HG03097 (cell line): Measurements from ENCODE around the gene JAML.

Source experiments
- ATAC-seq: cut with Tn5 transposase; IDR thresholded peaks from one replicate; pipeline ENCODE4 v1.9.1; 2021; ENCODE audit not compliant: unreplicated experiment, low FRiP score

The JAML gene

DNA sequence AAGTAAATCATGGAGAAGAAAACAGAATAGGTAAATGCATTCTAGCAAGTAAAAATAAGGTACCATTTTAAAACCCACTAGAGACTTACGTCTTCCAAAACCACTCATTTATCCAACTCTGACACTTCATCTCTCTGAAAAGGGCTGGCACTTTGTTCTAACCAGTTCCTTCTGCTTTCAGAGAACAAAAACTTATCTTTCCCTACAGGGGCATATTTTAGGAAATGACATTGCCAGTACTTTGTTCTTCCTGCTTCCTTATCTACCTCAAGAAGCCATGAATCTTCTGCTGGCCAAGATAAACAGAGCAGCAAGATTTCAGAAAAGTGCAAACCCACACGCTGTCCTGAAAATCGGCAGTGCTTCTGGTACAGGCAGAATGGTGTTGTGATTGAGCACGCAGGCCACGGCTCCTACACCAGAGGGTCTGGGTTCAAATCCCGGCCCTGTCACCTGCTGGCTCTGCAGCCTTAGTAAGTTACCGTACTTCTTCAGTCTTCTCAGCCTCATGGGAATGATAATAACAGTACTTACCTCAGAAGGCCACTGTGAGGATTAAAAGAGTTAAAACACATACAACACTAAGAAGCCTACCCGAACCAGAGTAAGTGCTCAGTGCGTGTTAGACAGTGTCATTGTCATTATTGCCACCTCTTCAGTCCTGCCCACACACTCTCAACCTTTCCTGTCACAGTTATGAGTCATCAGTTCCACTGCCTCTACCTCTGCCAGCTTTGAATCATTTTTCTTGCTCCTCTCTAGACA lies 16.4 kb upstream of the JAML start:
- ATAC-seq: peak; percentile 66

DNA sequence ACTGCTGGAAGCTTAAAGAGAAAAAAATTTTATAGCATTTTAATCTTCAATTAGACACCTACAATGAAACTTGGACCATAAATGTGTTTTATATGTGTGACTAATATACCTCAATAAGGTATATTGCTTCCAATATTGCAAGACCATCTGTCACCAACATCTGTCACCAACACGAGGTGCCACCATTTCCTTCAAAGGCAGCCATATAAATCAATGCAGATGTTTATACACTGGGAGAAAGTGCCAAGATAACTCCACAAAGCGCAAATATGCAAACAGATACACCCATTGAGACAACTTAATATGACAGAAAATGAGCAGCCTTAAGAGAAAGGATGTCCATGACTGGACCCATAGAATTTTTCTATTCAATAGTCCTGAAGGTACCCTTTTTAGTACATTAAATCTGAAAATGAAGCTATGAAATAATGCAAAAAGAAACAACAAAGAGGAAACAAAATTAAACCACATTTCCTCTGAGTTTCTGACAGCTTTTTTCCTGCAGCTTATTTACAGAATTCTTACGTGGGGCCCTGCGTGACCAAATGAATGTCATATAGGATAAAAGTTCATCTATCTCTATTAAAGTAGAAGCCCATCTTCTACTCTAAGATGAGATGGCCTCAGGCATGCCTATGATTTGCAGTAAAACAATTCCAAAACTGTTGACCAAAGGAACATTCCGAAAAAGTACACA lies 14.8 kb upstream of the JAML start:
- ATAC-seq: no peak

DNA sequence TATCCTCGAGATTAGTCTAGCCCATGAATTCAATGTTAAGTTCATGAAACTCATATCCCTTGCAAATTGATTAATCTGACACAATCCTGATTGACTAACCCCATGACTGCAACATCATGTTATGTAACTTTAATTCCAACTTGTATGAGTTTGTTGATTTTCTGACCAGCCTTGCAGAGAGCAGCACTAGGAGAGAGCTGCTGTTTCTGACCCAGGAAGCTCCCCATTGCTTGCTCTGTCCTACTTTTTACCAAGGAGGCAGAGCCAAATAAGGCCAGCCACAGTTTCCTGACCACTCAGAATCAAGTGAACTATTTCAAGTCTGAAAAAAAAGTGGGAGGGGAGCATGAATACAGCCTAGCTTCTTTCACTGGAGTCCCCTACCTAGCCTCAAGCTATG lies 14.1 kb upstream of the JAML start:
- no peak for ATAC-seq

- no peak for ATAC-seq
Measured at GRCh38 chr11:118238421-118238820, 13.6 kb upstream of the JAML start.

DNA sequence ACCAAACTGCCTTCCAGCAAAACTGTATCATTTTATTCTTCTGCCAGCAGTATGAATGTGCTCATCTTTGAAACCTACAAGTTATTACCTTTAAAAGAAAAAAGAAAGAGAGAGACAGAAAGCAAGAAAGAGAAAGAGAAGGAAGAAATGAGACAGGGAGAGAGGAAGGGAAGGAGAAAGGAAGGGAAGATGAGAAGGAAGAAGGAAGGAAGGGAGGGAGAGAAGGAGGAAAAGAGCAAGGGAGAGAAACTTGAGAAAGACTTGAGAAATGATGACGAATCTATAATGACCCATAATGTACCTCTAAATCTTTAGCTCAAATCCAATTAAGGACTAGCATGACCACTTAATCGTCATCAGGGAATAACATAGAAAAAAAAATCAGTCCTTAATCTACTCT lies 11.4 kb upstream of the JAML start:
- no peak for ATAC-seq

- ATAC-seq: no peak
Measured at GRCh38 chr11:118234833-118235232, 10.0 kb upstream of the JAML start.

- no peak for ATAC-seq
Measured at GRCh38 chr11:118233850-118234249, 9.0 kb upstream of the JAML start.

DNA sequence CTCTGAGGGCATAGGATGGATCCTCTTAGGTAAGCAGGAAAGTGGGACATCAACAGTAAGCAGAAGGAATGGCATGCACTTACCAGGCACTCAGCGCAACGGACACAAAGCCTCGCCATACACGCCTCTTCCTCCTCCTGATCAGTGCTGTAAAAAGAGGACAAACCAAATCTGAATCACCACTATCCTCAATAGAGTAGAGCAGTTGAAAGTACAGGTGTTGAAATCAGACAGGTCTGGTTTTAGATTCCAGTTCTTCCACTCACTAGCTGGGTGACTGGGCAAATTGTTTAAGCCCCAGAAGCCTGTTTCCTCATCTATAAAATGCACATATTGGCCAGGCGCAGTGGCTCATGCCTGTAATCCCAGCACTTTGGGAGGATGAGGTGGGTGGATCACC lies 8.6 kb upstream of the JAML start:
- no peak for ATAC-seq

DNA sequence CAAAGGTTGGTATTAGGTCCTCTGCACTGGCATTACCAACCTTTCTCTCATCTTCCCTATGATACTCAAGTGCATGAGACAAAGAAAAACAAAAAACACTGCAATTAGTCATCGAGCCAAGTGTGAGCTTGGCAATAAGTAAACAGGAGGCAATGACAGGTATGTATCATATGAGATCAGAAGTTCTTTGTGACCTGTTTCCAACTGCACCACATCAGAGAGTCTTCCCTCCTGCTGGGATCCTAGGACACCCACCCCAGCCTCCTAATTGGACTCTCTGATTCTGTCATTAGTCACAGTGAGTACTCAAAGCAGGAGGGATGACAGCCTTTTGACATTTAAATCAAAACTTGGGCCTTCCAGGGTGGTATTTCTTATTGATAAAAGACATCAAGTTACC lies 7.8 kb upstream of the JAML start:
- ATAC-seq: no peak

DNA sequence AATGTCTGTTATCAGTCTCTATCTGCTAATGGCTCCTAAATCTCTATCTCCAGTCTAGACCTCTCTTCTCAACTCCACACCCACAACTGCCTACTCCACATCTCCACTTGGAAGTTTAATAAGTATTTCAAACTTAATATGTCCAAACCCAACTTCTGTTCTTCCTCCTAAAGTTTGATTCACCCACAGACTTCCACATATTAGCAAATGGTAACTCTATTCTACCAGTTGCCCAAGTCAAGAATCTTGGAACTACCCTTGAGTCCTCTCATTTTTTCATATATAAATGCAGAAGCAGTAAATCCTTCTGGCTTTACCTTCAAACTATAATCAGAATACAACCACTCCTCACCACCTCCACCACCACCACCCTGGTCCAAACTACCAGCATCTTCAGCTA lies 6.7 kb upstream of the JAML start:
- ATAC-seq: no peak

- ATAC-seq: no peak
Measured at GRCh38 chr11:118230088-118230487, 5.3 kb upstream of the JAML start.

- no peak for ATAC-seq
Measured at GRCh38 chr11:118229274-118229847, 4.5 kb upstream of the JAML start.

- ATAC-seq: no peak
Measured at GRCh38 chr11:118227865-118228785, 3.3 kb upstream of the JAML start.

GRCh38 chr11:118226781-118227180 lies 2.0 kb upstream of the JAML start:
- ATAC-seq: no peak

GRCh38 chr11:118226296-118226695 lies 1.5 kb upstream of the JAML start:
- ATAC-seq: no peak

DNA sequence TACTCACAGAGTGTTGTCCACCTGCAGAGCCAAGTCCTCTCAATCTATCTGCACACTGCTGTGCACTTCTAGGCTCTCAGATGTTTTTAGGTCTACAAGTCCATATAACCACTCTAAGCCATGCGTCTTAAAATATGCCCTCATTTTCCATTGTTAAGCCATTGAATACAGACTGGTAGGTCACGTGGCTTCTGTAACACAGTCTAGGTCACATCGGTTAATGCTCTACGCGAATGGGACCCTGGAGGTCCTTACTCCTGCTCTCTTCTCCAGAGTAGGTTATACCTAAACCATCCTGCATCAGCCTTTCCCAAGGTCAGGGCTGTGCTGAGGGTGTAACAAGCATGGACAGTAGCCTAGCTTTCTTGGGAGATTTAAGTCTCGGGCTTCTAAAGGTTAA lies 819 bp downstream of the JAML start:
- no peak for ATAC-seq

- ATAC-seq: no peak
Measured at GRCh38 chr11:118223570-118223969, 1.2 kb downstream of the JAML start.

DNA sequence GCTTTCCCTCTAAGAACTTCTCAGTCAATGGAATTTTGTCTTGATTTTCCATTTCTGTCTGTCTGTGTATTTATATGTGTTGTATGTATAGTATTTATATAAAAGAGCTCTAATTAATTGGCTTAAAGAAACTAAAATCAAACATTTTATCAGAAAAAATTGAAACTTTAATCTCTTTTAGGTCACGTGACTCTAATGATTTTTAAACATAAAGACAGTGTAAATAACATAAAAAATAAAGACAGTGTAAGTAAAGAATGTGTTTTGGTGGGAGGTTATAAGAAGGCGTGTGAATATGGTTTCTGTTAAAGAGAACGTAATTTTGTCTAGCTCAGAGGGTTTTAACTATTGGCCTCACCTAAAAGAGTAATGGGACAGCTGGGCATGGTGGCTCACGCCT lies 2.4 kb downstream of the JAML start:
- ATAC-seq: no peak

DNA sequence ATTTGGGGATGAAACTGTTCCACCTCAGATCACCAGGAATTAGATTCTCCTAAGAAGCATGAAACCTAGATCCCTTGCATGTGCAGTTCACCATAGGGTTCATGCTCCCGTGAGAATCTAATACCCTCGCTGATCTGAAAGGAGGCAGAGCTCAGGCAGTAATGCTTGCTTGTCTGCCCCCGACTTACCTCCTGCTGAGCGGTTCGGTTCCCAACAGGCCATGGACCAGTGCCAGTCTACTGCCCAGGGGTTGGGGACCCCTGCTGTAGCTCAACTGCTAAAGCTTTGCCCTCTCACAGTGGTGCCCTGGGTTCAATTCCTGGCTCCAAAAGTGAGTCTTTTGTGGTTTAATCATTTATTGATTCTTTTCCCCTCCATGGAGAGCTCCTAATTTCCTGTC lies 3.4 kb downstream of the JAML start:
- no peak for ATAC-seq

DNA sequence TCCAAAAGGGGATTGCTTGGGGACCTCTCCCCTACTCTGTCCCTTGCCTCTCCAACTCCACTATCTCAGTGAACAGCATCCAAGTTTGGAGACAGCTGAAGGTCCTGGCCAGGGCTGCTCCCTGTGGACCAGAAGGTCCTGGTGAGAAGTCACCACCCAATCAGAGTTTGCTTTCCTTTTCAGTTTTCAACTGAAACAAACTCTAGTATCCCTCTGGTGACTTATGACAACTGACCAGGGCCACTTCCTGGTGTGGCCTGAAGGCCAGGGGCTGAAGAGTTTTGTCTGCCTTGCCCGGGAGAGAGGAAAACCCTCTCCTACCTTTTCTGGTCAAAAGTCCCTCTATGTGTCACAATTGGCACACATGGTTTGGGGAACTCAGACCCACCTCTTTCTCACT lies 5.1 kb downstream of the JAML start:
- no peak for ATAC-seq

- ATAC-seq: no peak
Measured at GRCh38 chr11:118219244-118219643, 5.6 kb downstream of the JAML start.
